NCI-H146 treated with DMSO at 0.1 percent for 48 hours (cell line): ENCODE measurements around the gene PSMG3.

Experiments used
- DNase-seq: peaks from one replicate; lab custom pipeline; 2025; ENCODE audit not compliant: unreplicated experiment; lab: John Stamatoyannopoulos, UW

The PSMG3 gene

DNA sequence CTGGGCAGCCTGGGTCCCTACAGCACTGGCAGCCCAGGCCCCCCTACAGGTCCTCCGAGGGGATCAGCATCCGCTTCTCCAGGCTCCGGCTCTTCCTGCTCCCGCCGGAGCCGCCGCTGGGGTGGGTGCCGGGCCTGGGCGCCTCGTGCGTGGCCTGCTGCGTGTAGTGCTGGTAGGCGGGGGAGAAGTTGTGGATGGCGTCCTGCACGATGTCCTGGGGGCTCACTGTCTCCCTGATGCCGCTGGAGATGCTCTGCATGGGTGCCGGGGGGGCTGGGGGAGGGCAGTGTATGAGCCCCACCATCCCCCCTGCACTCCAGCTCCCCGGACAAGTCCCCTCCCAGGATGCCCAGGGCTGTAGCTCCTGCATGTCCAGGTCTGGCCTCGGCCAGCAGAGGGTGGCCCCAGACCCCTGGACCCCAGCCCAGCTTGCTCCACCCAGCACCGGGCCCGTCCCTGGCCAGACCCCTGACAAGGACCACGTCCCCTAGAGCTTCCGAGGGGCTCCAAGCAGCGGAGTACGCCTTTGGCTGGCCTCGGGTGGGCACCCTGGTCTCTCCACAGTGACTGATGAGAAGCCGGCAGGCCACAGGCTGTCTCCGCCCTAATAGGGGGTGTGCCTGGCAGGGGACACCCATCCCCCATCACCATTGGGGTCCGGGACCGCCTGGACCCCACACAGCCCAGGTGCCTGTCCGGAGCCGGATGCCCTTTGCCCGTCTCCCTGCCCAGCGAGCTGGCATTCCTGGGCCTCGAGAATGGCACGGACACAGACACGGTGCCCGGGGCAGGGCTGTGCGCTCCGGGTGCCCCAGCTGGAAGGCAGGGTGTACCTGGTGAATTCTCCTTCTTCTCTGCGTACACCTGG, 22.7 kb downstream of the PSMG3 start:
- no peak for DNase-seq

- no peak for DNase-seq
Measured at GRCh38 chr7:1546274-1546908, 23.4 kb downstream of the PSMG3 start.

DNA sequence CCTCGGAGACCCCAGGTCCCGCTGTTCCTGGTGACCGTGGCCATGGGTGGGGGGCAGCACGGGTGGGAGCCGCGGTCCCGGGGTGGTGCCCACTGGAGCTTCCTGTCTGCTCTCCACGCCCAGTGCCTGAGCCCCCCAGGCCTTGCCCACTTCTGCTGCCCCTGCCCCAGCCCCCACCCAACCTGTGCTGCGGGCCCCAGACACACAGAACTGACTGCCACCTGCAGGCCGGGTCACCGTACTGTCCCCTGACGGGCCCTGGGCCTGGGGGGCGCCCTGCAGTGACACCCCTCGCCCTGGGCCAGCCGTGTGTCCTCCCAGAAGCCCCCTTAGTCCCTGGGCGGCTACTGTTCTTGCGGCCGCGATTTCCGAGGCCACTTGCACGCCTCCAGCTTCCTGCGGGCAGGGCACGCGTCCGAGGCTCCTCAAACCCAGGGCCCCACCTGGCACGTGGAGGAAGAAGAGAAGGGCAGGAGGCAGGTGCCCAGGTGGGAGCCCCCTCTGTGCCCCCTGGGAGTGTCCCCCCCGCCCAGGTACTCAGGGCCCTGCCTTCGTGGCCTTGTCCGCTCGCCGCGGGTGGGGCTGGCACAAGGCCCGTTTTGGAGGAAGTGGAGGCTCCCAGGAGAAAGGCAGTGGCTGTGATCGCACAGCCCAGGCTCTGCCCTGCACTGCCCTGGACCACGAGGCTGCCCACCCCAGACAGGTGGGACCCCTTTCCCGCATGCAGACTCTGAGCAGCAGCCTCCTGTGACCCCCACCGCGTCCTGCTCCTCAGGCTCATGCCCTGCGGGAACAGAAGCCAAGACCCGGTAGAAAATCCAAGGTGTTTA, 24.2 kb downstream of the PSMG3 start:
- no peak for DNase-seq

- no peak for DNase-seq
Measured at GRCh38 chr7:1544896-1545416, 24.9 kb downstream of the PSMG3 start.

GRCh38 chr7:1544178-1544895, 25.5 kb downstream of the PSMG3 start:
- DNase-seq, result no peak

- DNase-seq, result no peak
Measured at GRCh38 chr7:1543826-1544177, 26.0 kb downstream of the PSMG3 start.

- DNase-seq, result no peak
Measured at GRCh38 chr7:1542841-1543747, 26.7 kb downstream of the PSMG3 start.

GRCh38 chr7:1542329-1542728, 27.5 kb downstream of the PSMG3 start:
- no peak for DNase-seq

DNA sequence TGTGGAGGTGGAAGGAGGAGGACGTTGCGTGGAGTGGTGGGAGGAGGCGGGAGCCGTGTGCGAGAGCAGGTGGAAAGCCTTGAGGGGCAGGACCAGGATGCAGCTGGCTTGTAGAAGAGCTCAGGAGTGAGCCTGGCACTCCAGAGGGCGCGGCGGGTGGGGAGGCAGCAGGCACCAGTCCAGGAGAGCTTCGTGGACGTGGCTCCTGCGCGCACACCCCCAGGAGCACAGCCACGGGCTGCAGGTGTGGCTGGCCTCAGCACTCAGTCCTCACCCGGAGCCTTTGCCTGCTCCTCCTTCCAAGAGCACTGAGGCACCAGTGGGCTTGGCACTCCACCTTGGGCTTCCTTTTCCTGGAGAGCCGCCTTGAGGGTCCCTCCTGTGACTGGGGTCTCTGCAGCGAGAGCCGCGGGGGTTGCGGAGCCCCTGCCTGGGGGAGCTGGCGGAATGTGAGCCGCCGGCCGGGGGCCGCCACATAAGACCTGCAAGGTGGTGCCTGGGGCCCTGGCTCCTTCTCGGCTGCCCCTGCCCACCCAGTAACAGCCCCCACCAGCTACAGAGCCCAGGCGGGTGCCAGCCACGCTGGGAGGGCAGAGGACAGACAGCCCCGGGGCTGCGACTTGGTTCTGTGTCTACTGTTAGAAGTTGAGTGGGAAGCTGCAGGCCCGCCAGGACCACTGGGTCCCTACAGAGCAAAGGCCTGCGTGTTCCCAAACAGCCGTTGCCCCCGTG, 28.2 kb downstream of the PSMG3 start:
- DNase-seq, result no peak

- no peak for DNase-seq
Measured at GRCh38 chr7:1540776-1541271, 29.0 kb downstream of the PSMG3 start.

DNA sequence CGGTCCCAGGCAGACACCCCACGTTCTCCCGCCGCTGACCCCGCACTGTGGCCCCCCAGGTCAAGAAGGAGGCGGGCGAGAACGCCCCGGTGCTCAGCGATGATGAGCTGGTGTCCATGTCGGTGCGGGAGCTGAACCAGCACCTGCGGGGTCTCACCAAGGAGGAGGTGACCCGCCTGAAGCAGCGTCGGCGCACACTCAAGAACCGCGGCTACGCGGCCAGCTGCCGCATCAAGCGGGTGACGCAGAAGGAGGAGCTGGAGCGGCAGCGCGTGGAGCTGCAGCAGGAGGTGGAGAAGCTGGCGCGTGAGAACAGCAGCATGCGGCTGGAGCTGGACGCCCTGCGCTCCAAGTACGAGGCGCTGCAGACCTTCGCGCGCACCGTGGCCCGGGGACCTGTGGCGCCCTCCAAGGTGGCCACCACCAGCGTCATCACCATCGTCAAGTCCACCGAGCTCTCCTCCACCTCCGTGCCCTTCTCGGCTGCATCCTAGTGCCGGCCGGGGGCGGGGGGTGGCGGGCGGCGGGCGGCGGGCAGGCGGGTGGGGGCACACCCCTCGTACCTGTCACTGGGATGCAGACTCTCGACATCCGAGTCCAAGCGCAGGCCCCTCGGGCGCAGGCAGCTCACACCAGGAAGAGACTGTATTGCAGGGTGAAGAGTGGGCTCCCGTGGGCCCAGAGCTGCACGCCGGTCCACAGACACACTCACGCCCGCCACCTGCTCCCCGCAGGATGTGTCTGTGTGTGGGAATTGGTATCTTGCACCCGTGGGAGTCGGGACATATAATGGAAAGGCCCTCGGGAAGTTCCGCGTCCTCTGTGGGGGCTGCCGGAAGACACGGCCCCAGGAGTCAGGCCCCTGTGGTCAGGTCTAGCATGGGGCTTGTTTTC, 29.7 kb downstream of the PSMG3 start:
- DNase-seq, result no peak

DNA sequence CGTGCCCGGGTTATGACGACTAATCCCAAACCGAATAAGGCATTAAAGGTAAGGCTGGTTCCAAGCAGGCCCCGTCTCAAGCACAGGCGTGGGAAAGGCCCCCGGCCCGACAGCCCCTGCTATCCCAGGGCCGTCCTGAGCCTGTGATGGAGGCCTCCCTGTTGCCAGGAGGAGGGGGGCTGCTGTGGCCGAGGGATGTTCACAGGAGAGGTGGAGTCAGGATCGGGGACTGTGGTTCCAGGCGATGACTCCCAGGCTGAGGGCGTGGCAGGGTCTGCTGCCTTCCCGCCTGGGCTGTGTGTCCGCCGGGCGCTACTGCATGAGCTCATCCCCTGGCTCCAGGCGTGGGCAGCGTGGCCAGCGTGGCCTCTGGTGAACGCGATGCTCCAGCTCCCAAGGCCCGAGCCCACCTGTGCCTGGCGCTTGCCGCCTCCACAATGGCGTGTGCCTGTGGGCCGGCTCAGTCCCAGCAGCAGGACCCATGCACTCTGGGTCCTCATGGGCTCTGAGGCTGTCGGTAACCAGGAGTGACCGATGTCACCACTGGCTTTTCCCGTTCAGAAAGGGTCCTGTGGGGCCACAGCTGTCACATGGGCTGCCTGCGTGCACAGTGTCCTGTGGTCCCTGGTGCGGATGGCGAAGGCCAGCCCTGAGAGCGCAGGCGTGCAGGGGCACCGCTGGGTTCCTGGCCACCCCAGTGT, 30.5 kb downstream of the PSMG3 start:
- DNase-seq, result no peak

GRCh38 chr7:1538544-1539180, 31.2 kb downstream of the PSMG3 start:
- DNase-seq, result no peak

DNA sequence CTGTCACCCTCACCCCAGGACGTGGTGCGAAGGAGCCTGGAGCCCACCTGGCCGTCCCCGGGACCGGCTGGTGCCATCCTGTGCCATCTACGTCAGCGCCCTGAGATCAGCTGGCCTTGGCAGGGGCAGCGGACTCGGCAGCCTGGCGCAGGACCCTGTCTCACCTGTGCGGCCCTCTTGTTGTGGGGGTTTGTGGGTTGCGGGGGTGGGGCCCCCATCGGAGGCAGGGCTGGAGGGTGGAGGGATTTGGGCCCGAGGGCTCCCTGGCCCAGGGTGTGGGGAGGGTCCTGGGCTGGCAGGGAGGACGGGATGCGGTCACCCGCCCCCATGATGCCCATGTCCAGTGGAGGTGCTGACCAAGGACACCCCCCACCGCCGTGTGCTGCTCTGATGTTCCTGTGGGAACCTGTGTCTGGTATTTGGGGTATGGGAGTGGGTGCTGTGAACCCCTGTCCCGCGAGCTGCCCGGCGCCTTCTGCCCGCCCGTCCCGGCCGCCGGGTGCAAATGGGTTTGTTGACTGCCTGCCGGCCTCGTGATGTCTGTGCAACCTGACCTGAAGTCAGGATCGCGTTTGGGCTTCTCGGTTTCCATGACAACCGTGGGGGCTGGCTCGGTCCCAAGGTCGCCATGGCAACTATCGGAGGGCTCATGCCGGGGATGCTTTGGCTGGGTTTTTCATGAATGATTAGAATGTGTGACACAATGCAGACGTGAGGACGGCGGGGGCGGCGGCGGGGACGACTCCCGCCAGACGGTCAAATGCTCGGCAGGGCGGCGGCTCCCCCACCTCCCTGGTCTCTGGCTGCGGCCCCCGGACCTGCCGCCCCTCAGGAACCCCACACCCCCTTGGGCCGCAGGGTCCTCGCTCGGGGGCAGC, 32.1 kb downstream of the PSMG3 start:
- DNase-seq, result no peak

DNA sequence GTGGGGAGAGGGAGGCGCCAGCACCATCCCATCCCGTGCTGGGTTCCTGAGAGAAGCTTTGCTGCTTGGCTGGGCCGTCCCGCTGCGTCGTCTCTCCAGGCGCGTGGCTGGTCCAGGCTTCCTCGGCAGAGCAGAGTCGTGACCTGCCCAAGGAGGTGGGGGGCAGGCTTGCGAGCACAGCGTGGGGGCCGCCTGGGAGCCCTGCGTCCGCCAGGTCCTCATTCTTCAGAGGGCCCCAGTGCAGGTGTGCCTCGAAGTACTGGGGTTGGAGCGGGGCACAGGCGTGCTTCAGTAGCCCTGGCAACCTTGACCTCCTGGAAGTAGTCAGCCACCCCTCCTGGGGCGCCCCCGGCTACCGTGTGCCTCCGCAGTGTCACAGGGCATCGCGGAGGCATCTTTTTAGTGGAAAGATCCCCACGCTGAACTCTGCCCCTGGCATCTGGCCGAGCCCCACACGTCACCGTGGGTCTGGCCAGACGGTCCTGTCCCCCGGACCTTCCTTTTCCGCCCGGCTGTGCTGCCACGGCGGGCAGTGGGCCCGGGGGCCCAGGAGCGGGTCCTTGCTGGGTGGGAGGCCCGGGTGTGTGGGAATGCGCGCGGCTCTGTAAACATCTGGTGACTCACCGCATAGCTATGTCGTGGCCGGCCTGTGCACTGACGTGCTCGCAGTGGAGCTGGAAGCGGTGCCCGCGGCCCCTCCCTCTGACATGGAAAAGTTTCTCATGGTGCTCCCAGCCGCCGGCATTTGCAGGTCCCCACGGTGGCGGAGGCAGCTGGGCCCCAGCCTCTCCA, 32.9 kb downstream of the PSMG3 start:
- DNase-seq, result no peak
